Upper lobe of right lung (tissue), 1 donor: ENCODE data around the gene SPEN. TPM values are rescaled to one million over a fixed set of nuclear protein-coding genes. Genes with fewer than 3 reads are reported as not detected.
A peak's percentile ranks its signal among the peaks of the same experiment; 100 is the strongest.

ENCODE experiments used
- ATAC-seq: fragments of 200-7000 bp; cut with Tn5 transposase; one replicate; pipeline ENCODE4 v1.9.1; 2020; ENCODE audit warnings: mild to moderate bottlenecking, moderate library complexity
- DNase-seq: peaks from one replicate; pipeline ENCODE4 v3.0.0-alpha.2; 2020
- H3K27ac ChIP-seq: fragments of 200-600 bp; one replicate; pipeline ENCODE4 v1.8.0; 2022
- H3K27me3 ChIP-seq: fragments of 200-600 bp; one replicate; pipeline ENCODE4 v1.8.0; 2022; ENCODE audit warnings: mild to moderate bottlenecking
- H3K36me3 ChIP-seq: fragments of 200-600 bp; one replicate; pipeline ENCODE4 v1.8.0; 2022
- H3K4me1 ChIP-seq: fragments of 200-600 bp; one replicate; pipeline ENCODE4 v1.8.0; 2022
- H3K4me3 ChIP-seq: fragments of 200-600 bp; one replicate; pipeline ENCODE4 v1.8.0; 2022; ENCODE audit warnings: mild to moderate bottlenecking
- H3K9me3 ChIP-seq: fragments of 200-600 bp; one replicate; pipeline ENCODE4 v1.8.0; 2022
- intact Hi-C: fragments of 100-400 bp; cut with DNase I; formaldehyde crosslinking; loops from one replicate; pipeline ENCODE4 v1.11.0; 2022
- total RNA-seq: library from RNA; stranded (reverse); fragmentation: NEBNext Ultra II Directional; extraction: Animal tissue kit (Norgen Biotek cat#: 25700); gene quantifications from one replicate; pipeline ENCODE4 v1.2.1, GENCODE V29; 2021
- TF ChIP-seq, protein P1 (sequence below): fragments of 200-600 bp; IDR thresholded peaks from one replicate; pipeline ENCODE4 v1.8.0; 2022; ENCODE audit warnings: antibody characterized with exemption
- donor health status: DM: no; HTN: yes; CAD: no; lungs with severe emphysema.

SPEN gene
- total RNA-seq, 1 donor from 2014 or later, result 53.1 TPM

DNA sequence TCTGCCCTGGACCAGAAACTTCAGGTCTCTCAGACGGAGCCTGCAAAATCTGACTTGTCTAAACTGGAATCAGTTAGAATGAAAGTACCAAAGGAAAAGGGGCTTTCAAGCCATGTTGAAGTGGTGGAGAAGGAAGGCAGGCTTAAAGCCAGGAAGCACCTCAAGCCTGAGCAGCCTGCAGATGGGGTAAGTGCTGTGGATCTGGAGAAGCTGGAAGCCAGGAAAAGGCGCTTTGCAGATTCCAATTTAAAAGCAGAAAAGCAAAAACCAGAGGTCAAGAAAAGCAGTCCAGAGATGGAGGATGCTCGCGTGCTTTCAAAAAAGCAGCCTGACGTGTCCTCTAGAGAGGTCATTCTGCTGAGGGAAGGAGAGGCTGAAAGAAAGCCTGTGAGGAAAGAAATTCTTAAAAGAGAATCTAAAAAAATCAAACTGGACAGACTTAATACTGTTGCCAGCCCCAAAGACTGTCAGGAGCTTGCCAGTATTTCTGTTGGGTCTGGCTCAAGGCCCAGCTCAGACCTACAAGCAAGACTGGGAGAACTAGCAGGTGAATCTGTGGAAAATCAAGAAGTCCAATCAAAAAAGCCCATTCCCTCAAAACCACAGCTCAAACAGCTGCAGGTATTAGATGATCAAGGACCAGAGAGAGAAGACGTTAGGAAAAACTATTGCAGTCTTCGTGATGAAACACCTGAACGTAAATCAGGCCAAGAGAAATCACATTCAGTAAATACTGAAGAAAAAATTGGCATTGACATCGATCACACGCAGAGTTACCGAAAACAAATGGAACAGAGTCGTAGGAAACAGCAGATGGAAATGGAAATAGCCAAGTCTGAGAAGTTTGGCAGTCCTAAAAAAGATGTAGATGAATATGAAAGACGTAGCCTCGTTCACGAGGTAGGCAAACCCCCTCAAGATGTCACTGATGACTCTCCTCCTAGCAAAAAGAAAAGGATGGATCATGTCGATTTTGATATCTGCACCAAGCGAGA lies 81.8 kb downstream of the SPEN start:
- no peak overlapping the region for H3K27ac ChIP-seq
- no peaks in the 10 kb centered on the region for H3K4me1 ChIP-seq
- H3K36me3 ChIP-seq, result peaks cover 100% of the 10 kb centered on the region
- H3K9me3 ChIP-seq, result no peaks in the 10 kb centered on the region
- DNase-seq (no peak), ATAC-seq (no peak)
- no peak overlapping the region for H3K4me3 ChIP-seq
- TF ChIP-seq, protein P1, sequence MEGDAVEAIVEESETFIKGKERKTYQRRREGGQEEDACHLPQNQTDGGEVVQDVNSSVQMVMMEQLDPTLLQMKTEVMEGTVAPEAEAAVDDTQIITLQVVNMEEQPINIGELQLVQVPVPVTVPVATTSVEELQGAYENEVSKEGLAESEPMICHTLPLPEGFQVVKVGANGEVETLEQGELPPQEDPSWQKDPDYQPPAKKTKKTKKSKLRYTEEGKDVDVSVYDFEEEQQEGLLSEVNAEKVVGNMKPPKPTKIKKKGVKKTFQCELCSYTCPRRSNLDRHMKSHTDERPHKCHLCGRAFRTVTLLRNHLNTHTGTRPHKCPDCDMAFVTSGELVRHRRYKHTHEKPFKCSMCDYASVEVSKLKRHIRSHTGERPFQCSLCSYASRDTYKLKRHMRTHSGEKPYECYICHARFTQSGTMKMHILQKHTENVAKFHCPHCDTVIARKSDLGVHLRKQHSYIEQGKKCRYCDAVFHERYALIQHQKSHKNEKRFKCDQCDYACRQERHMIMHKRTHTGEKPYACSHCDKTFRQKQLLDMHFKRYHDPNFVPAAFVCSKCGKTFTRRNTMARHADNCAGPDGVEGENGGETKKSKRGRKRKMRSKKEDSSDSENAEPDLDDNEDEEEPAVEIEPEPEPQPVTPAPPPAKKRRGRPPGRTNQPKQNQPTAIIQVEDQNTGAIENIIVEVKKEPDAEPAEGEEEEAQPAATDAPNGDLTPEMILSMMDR, result no peak
- no peaks in the 10 kb centered on the region for H3K27me3 ChIP-seq
- intact Hi-C loops, result no loop called here

DNA sequence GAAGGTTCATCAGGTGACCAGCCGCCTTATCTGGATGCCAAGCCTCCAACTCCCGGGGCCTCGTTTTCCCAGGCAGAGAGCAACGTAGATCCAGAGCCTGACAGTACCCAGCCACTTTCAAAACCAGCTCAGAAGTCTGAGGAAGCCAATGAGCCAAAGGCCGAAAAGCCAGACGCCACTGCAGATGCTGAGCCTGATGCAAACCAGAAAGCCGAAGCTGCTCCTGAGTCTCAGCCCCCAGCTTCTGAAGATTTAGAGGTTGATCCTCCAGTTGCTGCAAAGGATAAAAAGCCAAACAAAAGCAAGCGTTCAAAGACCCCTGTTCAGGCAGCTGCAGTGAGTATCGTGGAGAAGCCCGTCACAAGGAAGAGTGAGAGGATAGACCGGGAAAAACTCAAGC lies 83.9 kb downstream of the SPEN start:
- Histone ChIP-seq H3K27me3 (no peaks in the 10 kb centered on the region), H3K36me3 (peaks cover 98% of the 10 kb centered on the region), H3K4me3 (no peak overlapping the region), H3K9me3 (no peaks in the 10 kb centered on the region), H3K27ac (no peak overlapping the region), H3K4me1 (no peaks in the 10 kb centered on the region)
- no peak for ATAC-seq
- DNase-seq, result peak; percentile 40
- TF ChIP-seq, protein P1, result no peak
- intact Hi-C loops, result no loop called here

DNA sequence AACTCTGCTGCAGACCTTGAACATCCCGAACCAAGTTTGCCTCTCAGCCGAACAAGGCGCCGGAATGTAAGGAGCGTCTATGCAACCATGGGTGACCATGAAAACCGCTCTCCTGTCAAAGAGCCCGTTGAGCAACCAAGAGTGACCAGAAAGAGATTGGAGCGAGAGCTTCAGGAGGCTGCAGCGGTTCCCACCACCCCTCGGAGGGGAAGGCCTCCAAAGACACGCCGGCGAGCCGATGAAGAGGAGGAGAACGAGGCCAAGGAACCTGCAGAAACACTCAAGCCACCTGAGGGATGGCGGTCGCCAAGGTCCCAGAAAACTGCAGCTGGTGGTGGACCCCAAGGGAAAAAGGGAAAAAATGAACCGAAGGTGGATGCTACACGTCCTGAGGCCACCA lies 84.4 kb downstream of the SPEN start:
- ATAC-seq (no peak), DNase-seq (peak; percentile 41)
- intact Hi-C loops, result no loop called here
- no peak overlapping the region for H3K4me3 ChIP-seq
- no peaks in the 10 kb centered on the region for H3K4me1 ChIP-seq
- H3K36me3 ChIP-seq, result peaks cover 98% of the 10 kb centered on the region
- no peak overlapping the region for H3K27ac ChIP-seq
- no peaks in the 10 kb centered on the region for H3K9me3 ChIP-seq
- no peaks in the 10 kb centered on the region for H3K27me3 ChIP-seq
- TF ChIP-seq, protein P1, result no peak

DNA sequence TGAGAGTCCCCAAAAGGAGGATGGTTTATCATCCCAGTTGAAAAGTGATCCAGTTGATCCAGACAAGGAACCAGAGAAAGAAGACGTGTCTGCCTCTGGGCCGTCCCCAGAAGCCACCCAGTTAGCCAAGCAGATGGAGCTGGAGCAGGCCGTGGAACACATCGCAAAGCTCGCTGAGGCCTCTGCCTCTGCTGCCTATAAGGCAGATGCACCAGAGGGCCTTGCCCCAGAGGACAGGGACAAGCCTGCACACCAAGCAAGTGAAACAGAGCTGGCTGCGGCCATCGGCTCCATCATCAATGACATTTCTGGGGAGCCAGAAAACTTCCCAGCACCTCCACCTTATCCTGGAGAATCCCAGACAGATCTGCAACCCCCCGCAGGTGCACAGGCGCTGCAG lies 85.1 kb downstream of the SPEN start:
- DNase-seq (peak; percentile 44), ATAC-seq (no peak)
- no peaks in the 10 kb centered on the region for H3K9me3 ChIP-seq
- peaks cover 98% of the 10 kb centered on the region for H3K36me3 ChIP-seq
- H3K4me1 ChIP-seq, result peaks cover 3% of the 10 kb centered on the region
- no peaks in the 10 kb centered on the region for H3K27me3 ChIP-seq
- no peak overlapping the region for H3K4me3 ChIP-seq
- TF ChIP-seq, protein P1, result no peak
- intact Hi-C loops, result no loop called here
- H3K27ac ChIP-seq, result no peak overlapping the region

DNA sequence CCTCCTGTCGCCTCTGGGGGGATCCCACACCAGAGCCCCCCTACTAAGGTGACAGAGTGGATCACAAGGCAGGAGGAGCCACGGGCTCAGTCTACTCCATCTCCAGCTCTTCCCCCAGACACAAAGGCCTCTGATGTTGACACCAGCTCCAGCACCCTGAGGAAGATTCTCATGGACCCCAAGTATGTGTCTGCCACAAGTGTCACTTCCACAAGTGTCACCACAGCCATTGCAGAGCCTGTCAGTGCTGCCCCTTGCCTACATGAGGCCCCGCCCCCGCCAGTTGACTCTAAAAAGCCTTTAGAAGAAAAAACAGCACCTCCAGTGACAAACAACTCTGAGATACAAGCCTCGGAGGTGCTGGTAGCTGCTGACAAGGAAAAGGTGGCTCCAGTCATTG lies 86.2 kb downstream of the SPEN start:
- ATAC-seq, result no peak

More for the DNA sequence above, 86.2 kb downstream of the SPEN start:
- Histone ChIP-seq H3K27me3 (no peaks in the 10 kb centered on the region), H3K9me3 (no peaks in the 10 kb centered on the region), H3K4me1 (peaks cover 3% of the 10 kb centered on the region), H3K27ac (no peak overlapping the region), H3K36me3 (peaks cover 98% of the 10 kb centered on the region), H3K4me3 (no peak overlapping the region)
- TF ChIP-seq, protein P1, result no peak
- intact Hi-C loops, result no loop called here
- peak; percentile 43 for DNase-seq
